HepG2 (cell line): ENCODE results near the gene SMARCA4. TPM values are rescaled to one million over a fixed set of nuclear protein-coding genes. Genes with fewer than 3 reads are reported as not detected.

Source experiments
- JUN ChIP-seq: sonication (generic); formaldehyde crosslinking; IDR thresholded peaks from 2 replicates; pipeline ENCODE4 v1.4.0; 2020; ENCODE audit warnings: mild to moderate bottlenecking, missing genetic modification reagents
- KDM4B ChIP-seq: sonication (generic); formaldehyde crosslinking; IDR thresholded peaks from 2 replicates; pipeline ENCODE4 v1.4.0; 2020; ENCODE audit warnings: missing genetic modification reagents
- MATR3 ChIP-seq: sonication (generic); formaldehyde crosslinking; IDR thresholded peaks from 2 replicates; pipeline ENCODE4 v1.4.0; 2020; ENCODE audit warnings: missing genetic modification reagents
- NFRKB ChIP-seq: fragments of 450-650 bp; IDR thresholded peaks from 2 replicates; pipeline ENCODE4 v1.6.1; 2017
- ZNF142 ChIP-seq: sonication (generic); formaldehyde crosslinking; IDR thresholded peaks from 2 replicates; pipeline ENCODE4 v1.4.0; 2020; ENCODE audit warnings: missing genetic modification reagents
- polyA plus RNA-seq, 8 experiments: library from polyadenylated mRNA; depleted of rRNA in 3 of 8; stranded (reverse) in 7 of 8; unstranded in 1 of 8; fragments of >200 nt; fragmentation: Illumina TruSeq in 4 of 8; extraction: Trizol in 4 of 8; gene quantifications; 2 replicates each; pipeline versions ENCODE4 v1.2.1 to v1.2.3, GENCODE V29; 2011 to 2016; ENCODE audit warnings: low read depth in 4 of 8, missing spikeins in 1 of 8, mixed read lengths in 1 of 8; ENCODE audit not compliant: insufficient read depth in 1 of 8
- total RNA-seq, 5 experiments: library from RNA; depleted of rRNA; stranded (reverse); fragments of >200 nt; fragmentation: Illumina TruSeq; extraction: Trizol; gene quantifications; 2 replicates each; pipeline ENCODE4 v1.2.3, GENCODE V29; 2016; ENCODE audit warnings: low read depth in 1 of 5
- TF ChIP-seq, protein P1 (sequence below): sonication (generic); formaldehyde crosslinking; IDR thresholded peaks from 2 replicates; pipeline ENCODE4 v1.8.0; 2022; ENCODE audit warnings: mild to moderate bottlenecking, missing genetic modification reagents, moderate library complexity
- TF ChIP-seq, protein P2 (sequence below): sonication (generic); formaldehyde crosslinking; IDR thresholded peaks from 2 replicates; pipeline ENCODE4 v1.5.1; 2020; ENCODE audit warnings: missing genetic modification reagents, mild to moderate bottlenecking, borderline replicate concordance
- TF ChIP-seq, protein P3 (sequence below): sonication (generic); formaldehyde crosslinking; IDR thresholded peaks from 2 replicates; pipeline ENCODE4 v1.5.0; 2020; ENCODE audit warnings: missing genetic modification reagents
- TF ChIP-seq, protein P4 (sequence below): sonication (generic); formaldehyde crosslinking; IDR thresholded peaks from 2 replicates; pipeline ENCODE4 v1.4.0; 2020; ENCODE audit warnings: mild to moderate bottlenecking, missing genetic modification reagents, borderline replicate concordance
- TF ChIP-seq, protein P5 (sequence below): IDR thresholded peaks from 2 replicates; pipeline ENCODE4 v1.6.1; 2012; ENCODE audit warnings: low read length, improper control_type of control experiment

SMARCA4 gene
- total and polyA plus RNA-seq, 2 of the 13 experiments (the other 11 are each of a cell fraction or from before 2014, with no cell fraction given), result 25.4 to 45.9 TPM

- 0 out of 2 replicates have a peak, but pooled peaks have one; percentile 59 for TF ChIP-seq ZNF142 (CRISPR knock-in tag)
- TF ChIP-seq, protein P1, sequence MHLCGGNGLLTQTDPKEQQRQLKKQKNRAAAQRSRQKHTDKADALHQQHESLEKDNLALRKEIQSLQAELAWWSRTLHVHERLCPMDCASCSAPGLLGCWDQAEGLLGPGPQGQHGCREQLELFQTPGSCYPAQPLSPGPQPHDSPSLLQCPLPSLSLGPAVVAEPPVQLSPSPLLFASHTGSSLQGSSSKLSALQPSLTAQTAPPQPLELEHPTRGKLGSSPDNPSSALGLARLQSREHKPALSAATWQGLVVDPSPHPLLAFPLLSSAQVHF (CRISPR knock-in tag), result no peak
- TF ChIP-seq, protein P2, sequence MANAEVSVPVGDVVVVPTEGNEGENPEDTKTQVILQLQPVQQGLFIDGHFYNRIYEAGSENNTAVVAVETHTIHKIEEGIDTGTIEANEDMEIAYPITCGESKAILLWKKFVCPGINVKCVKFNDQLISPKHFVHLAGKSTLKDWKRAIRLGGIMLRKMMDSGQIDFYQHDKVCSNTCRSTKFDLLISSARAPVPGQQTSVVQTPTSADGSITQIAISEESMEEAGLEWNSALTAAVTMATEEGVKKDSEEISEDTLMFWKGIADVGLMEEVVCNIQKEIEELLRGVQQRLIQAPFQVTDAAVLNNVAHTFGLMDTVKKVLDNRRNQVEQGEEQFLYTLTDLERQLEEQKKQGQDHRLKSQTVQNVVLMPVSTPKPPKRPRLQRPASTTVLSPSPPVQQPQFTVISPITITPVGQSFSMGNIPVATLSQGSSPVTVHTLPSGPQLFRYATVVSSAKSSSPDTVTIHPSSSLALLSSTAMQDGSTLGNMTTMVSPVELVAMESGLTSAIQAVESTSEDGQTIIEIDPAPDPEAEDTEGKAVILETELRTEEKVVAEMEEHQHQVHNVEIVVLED (CRISPR knock-in tag), result peak; percentile 24; the same call in 1 of the 2 replicates
- no peak for TF ChIP-seq MATR3 (CRISPR knock-in tag)
- no peak for TF ChIP-seq NFRKB
- no peak for TF ChIP-seq KDM4B (CRISPR knock-in tag)
- TF ChIP-seq, protein P3, sequence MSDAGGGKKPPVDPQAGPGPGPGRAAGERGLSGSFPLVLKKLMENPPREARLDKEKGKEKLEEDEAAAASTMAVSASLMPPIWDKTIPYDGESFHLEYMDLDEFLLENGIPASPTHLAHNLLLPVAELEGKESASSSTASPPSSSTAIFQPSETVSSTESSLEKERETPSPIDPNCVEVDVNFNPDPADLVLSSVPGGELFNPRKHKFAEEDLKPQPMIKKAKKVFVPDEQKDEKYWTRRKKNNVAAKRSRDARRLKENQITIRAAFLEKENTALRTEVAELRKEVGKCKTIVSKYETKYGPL, result no peak
- TF ChIP-seq JUN, result no peak
- TF ChIP-seq, protein P4, sequence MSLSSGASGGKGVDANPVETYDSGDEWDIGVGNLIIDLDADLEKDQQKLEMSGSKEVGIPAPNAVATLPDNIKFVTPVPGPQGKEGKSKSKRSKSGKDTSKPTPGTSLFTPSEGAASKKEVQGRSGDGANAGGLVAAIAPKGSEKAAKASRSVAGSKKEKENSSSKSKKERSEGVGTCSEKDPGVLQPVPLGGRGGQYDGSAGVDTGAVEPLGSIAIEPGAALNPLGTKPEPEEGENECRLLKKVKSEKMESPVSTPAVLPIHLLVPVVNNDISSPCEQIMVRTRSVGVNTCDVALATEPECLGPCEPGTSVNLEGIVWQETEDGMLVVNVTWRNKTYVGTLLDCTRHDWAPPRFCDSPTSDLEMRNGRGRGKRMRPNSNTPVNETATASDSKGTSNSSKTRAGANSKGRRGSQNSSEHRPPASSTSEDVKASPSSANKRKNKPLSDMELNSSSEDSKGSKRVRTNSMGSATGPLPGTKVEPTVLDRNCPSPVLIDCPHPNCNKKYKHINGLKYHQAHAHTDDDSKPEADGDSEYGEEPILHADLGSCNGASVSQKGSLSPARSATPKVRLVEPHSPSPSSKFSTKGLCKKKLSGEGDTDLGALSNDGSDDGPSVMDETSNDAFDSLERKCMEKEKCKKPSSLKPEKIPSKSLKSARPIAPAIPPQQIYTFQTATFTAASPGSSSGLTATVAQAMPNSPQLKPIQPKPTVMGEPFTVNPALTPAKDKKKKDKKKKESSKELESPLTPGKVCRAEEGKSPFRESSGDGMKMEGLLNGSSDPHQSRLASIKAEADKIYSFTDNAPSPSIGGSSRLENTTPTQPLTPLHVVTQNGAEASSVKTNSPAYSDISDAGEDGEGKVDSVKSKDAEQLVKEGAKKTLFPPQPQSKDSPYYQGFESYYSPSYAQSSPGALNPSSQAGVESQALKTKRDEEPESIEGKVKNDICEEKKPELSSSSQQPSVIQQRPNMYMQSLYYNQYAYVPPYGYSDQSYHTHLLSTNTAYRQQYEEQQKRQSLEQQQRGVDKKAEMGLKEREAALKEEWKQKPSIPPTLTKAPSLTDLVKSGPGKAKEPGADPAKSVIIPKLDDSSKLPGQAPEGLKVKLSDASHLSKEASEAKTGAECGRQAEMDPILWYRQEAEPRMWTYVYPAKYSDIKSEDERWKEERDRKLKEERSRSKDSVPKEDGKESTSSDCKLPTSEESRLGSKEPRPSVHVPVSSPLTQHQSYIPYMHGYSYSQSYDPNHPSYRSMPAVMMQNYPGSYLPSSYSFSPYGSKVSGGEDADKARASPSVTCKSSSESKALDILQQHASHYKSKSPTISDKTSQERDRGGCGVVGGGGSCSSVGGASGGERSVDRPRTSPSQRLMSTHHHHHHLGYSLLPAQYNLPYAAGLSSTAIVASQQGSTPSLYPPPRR (CRISPR knock-in tag), result peak; percentile 78; the same call in 1 of the 2 replicates
- TF ChIP-seq, protein P5, sequence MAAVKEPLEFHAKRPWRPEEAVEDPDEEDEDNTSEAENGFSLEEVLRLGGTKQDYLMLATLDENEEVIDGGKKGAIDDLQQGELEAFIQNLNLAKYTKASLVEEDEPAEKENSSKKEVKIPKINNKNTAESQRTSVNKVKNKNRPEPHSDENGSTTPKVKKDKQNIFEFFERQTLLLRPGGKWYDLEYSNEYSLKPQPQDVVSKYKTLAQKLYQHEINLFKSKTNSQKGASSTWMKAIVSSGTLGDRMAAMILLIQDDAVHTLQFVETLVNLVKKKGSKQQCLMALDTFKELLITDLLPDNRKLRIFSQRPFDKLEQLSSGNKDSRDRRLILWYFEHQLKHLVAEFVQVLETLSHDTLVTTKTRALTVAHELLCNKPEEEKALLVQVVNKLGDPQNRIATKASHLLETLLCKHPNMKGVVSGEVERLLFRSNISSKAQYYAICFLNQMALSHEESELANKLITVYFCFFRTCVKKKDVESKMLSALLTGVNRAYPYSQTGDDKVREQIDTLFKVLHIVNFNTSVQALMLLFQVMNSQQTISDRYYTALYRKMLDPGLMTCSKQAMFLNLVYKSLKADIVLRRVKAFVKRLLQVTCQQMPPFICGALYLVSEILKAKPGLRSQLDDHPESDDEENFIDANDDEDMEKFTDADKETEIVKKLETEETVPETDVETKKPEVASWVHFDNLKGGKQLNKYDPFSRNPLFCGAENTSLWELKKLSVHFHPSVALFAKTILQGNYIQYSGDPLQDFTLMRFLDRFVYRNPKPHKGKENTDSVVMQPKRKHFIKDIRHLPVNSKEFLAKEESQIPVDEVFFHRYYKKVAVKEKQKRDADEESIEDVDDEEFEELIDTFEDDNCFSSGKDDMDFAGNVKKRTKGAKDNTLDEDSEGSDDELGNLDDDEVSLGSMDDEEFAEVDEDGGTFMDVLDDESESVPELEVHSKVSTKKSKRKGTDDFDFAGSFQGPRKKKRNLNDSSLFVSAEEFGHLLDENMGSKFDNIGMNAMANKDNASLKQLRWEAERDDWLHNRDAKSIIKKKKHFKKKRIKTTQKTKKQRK, result no peak
Observed at GRCh38 chr19:11088506-11089253, 127.8 kb downstream of the SMARCA4 start (continued).
